Body of pancreas (tissue), 4 donors: Measurements from ENCODE around the gene TECR.
"Not testable (repeated sequence)": the region's sequence is repeated elsewhere in the genome, so short reads cannot be mapped to it uniquely, and the experiment has no call there.

Experiments
- POLR2A ChIP-seq, 3 donors: fragments of 450-650 bp; IDR thresholded peaks; one replicate each; pipeline ENCODE4 v1.6.1; 2016; ENCODE audit warnings: antibody characterized with exemption in 3 of 3, mild to moderate bottlenecking in 2 of 3
- TF ChIP-seq, protein P1 (sequence below), 7 experiments: fragments of 450-650 bp in 4 of 7; fragments of 200-600 bp in 3 of 7; sonication (generic) in 3 of 7; IDR thresholded peaks; one replicate each; pipeline ENCODE4 v1.5.1; 2016 to 2019; ENCODE audit warnings: antibody characterized with exemption in 7 of 7

DNA sequence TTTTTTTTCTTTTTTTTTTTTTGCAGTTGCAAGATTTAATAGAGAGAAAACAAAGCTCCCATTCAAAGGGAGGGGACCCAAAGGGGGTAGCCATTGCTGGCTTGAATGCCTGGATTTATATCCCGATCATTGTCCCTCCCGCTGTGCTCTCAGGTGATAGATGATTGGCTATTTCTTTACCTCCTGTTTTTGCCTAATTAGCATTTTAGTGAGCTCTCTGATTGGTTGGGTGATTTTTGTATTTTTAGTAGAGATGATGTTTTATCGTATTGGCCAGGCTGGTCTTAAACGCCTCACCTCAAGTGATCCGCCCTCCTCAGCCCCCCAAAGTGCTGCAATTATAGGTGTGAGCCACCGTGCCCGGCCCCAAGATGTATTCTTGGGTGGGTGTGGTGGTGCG is 24.8 kb upstream of the TECR start:
- TF ChIP-seq, protein P1, sequence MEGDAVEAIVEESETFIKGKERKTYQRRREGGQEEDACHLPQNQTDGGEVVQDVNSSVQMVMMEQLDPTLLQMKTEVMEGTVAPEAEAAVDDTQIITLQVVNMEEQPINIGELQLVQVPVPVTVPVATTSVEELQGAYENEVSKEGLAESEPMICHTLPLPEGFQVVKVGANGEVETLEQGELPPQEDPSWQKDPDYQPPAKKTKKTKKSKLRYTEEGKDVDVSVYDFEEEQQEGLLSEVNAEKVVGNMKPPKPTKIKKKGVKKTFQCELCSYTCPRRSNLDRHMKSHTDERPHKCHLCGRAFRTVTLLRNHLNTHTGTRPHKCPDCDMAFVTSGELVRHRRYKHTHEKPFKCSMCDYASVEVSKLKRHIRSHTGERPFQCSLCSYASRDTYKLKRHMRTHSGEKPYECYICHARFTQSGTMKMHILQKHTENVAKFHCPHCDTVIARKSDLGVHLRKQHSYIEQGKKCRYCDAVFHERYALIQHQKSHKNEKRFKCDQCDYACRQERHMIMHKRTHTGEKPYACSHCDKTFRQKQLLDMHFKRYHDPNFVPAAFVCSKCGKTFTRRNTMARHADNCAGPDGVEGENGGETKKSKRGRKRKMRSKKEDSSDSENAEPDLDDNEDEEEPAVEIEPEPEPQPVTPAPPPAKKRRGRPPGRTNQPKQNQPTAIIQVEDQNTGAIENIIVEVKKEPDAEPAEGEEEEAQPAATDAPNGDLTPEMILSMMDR (IDR thresholded peaks at IDR 0.05): not testable (repeated sequence)
- not testable (repeated sequence) for TF ChIP-seq POLR2A (IDR thresholded peaks at IDR 0.05)
